ENCODE measurements around the gene E2F4.

E2F4 gene

DNA sequence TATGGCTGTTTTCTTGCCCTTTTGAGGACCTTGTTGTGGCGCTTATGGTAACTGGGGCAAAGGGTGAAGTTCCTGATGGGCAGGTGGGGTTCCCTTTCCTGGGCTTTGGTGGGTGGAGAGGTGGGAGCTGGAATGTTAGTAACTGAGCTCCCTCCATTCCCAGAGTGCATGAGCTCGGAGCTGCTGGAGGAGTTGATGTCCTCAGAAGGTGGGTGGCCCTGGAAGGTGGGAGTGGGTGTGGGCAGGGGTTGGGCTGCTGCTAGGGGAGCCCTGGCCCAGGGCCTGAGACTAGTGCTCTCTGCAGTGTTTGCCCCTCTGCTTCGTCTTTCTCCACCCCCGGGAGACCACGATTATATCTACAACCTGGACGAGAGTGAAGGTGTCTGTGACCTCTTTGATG, 5.7 kb downstream of the E2F4 start:
- no peak for TF ChIP-seq ZFX (IDR thresholded peaks at IDR 0.05)
- TF ChIP-seq, protein P1, sequence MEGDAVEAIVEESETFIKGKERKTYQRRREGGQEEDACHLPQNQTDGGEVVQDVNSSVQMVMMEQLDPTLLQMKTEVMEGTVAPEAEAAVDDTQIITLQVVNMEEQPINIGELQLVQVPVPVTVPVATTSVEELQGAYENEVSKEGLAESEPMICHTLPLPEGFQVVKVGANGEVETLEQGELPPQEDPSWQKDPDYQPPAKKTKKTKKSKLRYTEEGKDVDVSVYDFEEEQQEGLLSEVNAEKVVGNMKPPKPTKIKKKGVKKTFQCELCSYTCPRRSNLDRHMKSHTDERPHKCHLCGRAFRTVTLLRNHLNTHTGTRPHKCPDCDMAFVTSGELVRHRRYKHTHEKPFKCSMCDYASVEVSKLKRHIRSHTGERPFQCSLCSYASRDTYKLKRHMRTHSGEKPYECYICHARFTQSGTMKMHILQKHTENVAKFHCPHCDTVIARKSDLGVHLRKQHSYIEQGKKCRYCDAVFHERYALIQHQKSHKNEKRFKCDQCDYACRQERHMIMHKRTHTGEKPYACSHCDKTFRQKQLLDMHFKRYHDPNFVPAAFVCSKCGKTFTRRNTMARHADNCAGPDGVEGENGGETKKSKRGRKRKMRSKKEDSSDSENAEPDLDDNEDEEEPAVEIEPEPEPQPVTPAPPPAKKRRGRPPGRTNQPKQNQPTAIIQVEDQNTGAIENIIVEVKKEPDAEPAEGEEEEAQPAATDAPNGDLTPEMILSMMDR (conservative IDR thresholded peaks at IDR 0.05): no peak
- peak overlapping the region; percentile 84 for H3K27ac ChIP-seq

DNA sequence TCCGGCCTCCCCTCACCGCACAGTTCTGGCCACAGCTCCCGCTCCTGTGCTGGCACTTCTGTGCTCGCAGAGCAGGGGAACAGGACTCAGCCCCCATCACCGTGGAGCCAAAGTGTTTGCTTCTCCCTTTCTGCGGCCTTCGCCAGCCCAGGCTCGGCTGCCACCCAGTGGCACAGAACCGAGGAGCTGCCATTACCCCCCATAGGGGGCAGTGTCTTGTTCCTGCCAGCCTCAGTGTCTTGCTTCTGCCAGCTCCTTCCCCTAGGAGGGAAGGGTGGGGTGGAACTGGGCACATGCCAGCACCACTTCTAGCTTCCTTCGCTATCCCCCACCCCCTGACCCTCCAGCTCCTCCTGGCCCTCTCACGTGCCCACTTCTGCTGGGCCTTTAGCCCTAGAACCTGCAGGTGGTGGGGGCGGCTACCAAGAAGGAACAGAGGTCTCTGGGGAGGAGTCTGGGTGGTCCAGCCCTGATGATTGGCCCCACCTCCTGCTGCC, 6.3 kb downstream of the E2F4 start:
- peak overlapping the region; percentile 84 for H3K27ac ChIP-seq
- TF ChIP-seq, protein P1 (conservative IDR thresholded peaks at IDR 0.05): peak; percentile 74
- TF ChIP-seq ZFX (IDR thresholded peaks at IDR 0.05): no peak

DNA sequence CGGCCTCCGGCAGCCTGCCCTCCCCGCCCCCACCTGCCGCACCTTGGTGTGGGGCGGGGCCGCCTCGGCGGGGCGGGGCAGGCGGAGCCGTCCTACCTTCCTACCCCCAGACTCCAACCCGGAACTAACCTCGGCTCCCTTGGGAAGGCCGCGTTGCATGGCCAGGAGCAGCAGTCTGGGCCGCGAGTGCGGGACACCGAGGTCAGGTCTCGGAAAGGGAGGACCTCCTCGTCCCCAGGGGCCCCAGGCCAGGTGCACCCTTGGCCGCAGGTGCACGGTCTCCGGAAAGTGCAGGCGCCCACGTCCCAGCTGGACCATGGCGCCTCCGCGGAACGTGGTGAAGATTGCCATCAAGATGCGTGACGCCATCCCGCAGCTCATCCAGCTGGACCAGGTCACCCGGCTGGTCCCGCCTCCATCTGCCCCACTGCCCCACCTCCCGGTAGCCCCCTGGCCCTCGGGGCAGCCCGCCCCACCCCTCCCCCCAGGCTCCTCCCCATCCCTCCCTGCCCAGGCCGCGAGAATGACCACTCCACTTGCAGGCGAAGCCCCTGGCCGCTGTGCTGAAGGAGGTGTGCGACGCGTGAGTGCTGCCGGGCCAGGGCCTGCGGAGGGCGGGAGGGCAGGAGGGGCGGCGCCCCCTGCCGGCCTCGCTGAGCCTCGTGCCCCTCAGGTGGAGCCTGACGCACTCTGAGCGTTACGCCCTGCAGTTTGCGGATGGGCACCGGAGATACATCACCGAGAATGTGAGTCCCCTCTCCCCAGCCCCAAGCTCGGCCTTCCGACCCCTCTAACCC, 7.3 kb downstream of the E2F4 start, which contains the start of gene ELMO3:
TSS of gene ELMO3 (plus strand) at position 121 of the 797 bp plus-strand sequence. CDS start at position 317, 196 bp downstream.
- peak within 1 kb of the TSS; percentile 84 for H3K27ac ChIP-seq
- peak; percentile 50; the same call in 1 of the 2 replicates for TF ChIP-seq ZFX (IDR thresholded peaks at IDR 0.05)
- TF ChIP-seq, protein P1 (conservative IDR thresholded peaks at IDR 0.05): peak; percentile 88

DNA sequence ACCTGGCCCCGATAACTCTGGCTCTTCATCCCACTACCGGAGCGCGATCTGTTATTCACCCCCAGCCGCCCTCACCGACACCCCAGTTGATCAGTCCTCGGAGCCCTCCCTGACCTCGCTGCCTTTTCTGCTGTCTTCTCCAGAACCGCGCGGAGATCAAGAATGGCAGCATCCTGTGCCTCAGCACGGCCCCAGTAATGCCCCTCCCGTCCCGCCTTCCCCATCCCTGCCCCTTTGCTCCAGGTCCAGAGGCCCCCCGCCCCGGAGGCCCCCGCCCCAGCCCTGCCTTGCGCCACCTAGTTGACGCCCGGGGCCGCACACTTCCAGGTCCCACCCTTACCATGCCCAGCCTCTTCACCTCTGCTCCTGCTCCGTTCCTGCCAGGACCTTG, 7.8 kb downstream of the E2F4 start:
- H3K27ac ChIP-seq: peak overlapping the region; percentile 84
- TF ChIP-seq, protein P1 (conservative IDR thresholded peaks at IDR 0.05): peak; percentile 83
- no peak for TF ChIP-seq ZFX (IDR thresholded peaks at IDR 0.05)

DNA sequence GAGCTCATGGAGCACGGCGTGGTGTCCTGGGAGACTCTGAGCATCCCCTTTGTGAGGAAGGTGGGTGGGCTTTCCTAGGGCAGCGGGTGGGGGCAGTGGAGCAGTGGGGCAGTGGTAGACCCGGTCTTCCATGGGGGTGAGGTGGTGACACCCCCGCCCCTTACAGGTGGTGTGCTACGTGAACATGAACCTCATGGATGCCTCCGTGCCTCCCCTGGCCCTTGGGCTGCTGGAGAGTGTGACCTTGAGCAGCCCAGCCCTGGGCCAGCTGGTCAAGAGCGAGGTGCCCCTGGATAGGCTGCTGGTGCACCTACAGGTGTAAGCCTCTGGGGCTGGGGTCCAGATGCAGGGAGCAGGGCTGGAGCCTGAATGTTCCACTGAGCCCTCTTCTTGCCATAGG, 8.5 kb downstream of the E2F4 start:
- H3K27ac ChIP-seq: peak overlapping the region; percentile 84; the same call in 1 of the 2 replicates
- TF ChIP-seq ZFX (IDR thresholded peaks at IDR 0.05): no peak
- TF ChIP-seq, protein P1 (conservative IDR thresholded peaks at IDR 0.05): no peak

DNA sequence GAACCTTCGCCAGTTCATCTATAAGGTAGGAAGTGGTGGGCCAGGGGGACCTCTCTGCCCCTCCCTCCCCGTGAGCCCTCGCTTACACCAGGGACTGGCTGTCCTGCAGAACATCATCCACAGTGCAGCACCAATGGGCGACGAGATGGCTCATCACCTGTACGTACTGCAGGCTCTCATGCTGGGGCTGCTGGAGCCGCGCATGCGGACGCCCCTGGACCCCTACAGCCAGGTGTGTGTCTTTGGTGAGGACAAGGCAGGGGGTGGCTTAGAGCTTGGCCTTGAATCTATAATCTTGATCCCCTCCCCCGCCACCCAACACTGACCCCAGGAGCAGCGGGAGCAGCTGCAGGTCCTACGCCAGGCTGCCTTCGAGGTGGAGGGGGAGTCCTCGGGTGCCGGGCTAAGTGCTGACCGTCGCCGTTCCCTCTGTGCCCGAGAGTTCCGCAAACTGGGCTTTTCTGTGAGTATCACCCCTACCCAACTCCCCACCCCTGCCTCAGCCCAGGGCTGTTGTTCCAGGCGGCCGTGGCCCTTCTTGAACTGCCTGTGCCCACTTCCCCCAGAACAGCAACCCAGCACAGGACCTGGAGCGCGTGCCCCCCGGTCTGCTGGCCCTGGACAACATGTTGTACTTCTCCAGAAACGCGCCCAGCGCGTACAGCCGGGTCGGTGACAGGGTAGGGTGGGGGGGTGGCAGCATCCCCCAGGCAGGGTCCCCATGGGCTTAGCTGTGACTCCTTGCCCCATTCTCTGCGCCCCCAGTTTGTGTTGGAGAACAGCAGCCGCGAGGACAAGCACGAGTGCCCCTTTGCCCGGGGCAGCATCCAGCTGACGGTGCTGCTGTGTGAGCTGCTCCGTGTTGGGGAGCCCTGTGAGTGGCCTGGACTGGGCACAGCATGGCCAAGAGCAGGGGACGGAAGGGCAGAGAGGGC, 9.7 kb downstream of the E2F4 start:
- TF ChIP-seq ZFX (IDR thresholded peaks at IDR 0.05): no peak
- H3K27ac ChIP-seq: no peak overlapping the region

DNA sequence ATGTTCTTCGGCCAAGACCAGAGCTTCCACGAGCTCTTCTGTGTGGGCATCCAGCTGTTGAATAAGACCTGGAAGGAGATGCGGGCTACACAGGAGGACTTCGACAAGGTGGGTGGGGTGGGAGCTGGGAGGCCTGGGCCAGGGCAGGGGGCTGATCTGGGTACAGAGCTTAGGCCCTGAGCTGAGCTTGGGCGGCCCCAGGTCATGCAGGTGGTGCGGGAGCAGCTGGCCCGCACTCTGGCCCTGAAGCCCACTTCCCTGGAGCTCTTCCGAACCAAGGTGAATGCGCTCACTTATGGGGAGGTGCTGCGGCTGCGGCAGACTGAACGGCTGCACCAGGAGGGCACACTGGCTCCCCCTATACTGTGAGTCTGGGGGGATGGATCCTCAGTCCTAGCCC, 10.5 kb downstream of the E2F4 start:
- TF ChIP-seq, protein P1 (conservative IDR thresholded peaks at IDR 0.05): no peak
- TF ChIP-seq ZFX (IDR thresholded peaks at IDR 0.05): no peak
- no peak overlapping the region for H3K27ac ChIP-seq
